Parathyroid adenoma (tissue), 2 donors: ENCODE results near the gene WDR45B.

ENCODE experiments used
- H2AFZ ChIP-seq: fragments of 300-600 bp; sonication (generic); one replicate; pipeline ENCODE4 v1.7.0; 2017; ENCODE audit warnings: antibody characterized with exemption, mild to moderate bottlenecking
- H3K27ac ChIP-seq: fragments of 300-600 bp; sonication (generic); one replicate; pipeline ENCODE4 v1.7.0; 2017
- H3K27me3 ChIP-seq: fragments of 300-600 bp; sonication (generic); one replicate; pipeline ENCODE4 v1.7.0; 2017; ENCODE audit warnings: low read length; ENCODE audit not compliant: control insufficient read depth, insufficient read depth
- H3K36me3 ChIP-seq: fragments of 300-600 bp; sonication (generic); one replicate; pipeline ENCODE4 v1.7.0; 2017; ENCODE audit warnings: low read length; ENCODE audit not compliant: control insufficient read depth, insufficient read depth
- H3K4me1 ChIP-seq: fragments of 300-600 bp; sonication (generic); one replicate; pipeline ENCODE4 v1.7.0; 2017; ENCODE audit warnings: control low read depth
- H3K4me2 ChIP-seq: fragments of 300-600 bp; sonication (generic); one replicate; pipeline ENCODE4 v1.7.0; 2017; ENCODE audit warnings: low read length
- H3K4me3 ChIP-seq: fragments of 300-600 bp; sonication (generic); one replicate; pipeline ENCODE4 v1.7.0; 2017; ENCODE audit warnings: low read depth, low read length
- H3K79me2 ChIP-seq: fragments of 300-600 bp; sonication (generic); one replicate; pipeline ENCODE4 v1.7.0; 2017; ENCODE audit warnings: control low read depth
- H3K9ac ChIP-seq: fragments of 300-600 bp; sonication (generic); one replicate; pipeline ENCODE4 v1.7.0; 2017; ENCODE audit warnings: mild to moderate bottlenecking
- H3K9me3 ChIP-seq: fragments of 300-600 bp; sonication (generic); one replicate; pipeline ENCODE4 v1.7.0; 2017; ENCODE audit warnings: low read length; ENCODE audit not compliant: control insufficient read depth
- TF ChIP-seq, protein P1 (sequence below): fragments of 300-600 bp; sonication (generic); IDR thresholded peaks from one replicate; pipeline ENCODE4 v1.7.0; 2017; ENCODE audit warnings: antibody characterized with exemption, mild to moderate bottlenecking
- donor health status: primary hyperparathyroidism.

Gene WDR45B

DNA sequence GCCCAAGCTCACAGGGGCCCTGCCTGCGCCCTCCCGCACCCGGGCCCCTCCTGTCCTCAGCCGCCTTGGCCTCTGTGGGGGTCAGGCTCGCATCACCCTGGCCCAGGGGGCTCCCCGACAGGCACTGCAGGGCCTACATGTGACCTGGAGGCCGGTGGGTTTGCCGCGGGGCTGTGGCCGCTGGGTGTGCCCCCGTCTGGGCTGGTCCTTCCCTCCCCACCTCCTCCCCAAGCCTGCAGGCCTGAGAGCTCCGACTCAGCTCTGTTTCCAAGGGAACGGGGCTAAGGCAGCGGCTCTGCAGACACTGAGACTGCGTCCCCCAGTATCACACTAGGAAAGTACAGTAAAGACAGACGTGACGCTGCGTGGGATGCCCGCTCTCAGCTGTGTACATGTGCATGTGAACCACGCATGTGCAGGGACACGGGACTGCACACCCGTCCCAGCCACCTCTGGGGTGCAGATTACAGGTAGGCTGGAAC lies 16.5 kb upstream of the WDR45B start:
- Histone ChIP-seq H3K4me3 (no peak overlapping the region), H3K79me2 (no peaks in the 10 kb centered on the region), H3K27me3 (no peaks in the 10 kb centered on the region), H3K4me2 (no peak overlapping the region), H3K9me3 (no peaks in the 10 kb centered on the region), H2AFZ (no peak overlapping the region), H3K9ac (no peak overlapping the region), H3K36me3 (no peaks in the 10 kb centered on the region), H3K4me1 (no peaks in the 10 kb centered on the region), H3K27ac (no peak overlapping the region)
- TF ChIP-seq, protein P1, sequence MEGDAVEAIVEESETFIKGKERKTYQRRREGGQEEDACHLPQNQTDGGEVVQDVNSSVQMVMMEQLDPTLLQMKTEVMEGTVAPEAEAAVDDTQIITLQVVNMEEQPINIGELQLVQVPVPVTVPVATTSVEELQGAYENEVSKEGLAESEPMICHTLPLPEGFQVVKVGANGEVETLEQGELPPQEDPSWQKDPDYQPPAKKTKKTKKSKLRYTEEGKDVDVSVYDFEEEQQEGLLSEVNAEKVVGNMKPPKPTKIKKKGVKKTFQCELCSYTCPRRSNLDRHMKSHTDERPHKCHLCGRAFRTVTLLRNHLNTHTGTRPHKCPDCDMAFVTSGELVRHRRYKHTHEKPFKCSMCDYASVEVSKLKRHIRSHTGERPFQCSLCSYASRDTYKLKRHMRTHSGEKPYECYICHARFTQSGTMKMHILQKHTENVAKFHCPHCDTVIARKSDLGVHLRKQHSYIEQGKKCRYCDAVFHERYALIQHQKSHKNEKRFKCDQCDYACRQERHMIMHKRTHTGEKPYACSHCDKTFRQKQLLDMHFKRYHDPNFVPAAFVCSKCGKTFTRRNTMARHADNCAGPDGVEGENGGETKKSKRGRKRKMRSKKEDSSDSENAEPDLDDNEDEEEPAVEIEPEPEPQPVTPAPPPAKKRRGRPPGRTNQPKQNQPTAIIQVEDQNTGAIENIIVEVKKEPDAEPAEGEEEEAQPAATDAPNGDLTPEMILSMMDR: no peak

DNA sequence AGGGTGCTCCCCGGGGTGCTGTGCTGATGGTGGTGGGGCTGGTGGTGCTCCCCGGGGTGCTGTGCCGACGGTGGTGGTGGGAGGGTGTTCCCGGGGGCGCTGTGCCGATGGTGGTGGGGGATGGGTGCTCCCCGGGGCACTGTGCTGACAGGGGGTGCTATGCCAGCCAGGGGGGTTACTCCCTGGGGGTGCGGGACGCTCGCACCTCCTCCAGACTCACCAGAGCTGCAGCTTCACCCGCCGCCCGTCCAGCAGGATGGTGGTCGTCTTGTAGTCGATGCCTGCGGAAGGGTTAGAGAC lies 16.0 kb upstream of the WDR45B start:
- Histone ChIP-seq H3K4me3 (no peak overlapping the region), H3K9me3 (no peaks in the 10 kb centered on the region), H3K27me3 (no peaks in the 10 kb centered on the region), H3K9ac (no peak overlapping the region), H3K27ac (no peak overlapping the region), H3K4me1 (no peaks in the 10 kb centered on the region), H3K4me2 (no peak overlapping the region), H3K36me3 (no peaks in the 10 kb centered on the region), H2AFZ (no peak overlapping the region), H3K79me2 (no peaks in the 10 kb centered on the region)
- TF ChIP-seq, protein P1: no peak

DNA sequence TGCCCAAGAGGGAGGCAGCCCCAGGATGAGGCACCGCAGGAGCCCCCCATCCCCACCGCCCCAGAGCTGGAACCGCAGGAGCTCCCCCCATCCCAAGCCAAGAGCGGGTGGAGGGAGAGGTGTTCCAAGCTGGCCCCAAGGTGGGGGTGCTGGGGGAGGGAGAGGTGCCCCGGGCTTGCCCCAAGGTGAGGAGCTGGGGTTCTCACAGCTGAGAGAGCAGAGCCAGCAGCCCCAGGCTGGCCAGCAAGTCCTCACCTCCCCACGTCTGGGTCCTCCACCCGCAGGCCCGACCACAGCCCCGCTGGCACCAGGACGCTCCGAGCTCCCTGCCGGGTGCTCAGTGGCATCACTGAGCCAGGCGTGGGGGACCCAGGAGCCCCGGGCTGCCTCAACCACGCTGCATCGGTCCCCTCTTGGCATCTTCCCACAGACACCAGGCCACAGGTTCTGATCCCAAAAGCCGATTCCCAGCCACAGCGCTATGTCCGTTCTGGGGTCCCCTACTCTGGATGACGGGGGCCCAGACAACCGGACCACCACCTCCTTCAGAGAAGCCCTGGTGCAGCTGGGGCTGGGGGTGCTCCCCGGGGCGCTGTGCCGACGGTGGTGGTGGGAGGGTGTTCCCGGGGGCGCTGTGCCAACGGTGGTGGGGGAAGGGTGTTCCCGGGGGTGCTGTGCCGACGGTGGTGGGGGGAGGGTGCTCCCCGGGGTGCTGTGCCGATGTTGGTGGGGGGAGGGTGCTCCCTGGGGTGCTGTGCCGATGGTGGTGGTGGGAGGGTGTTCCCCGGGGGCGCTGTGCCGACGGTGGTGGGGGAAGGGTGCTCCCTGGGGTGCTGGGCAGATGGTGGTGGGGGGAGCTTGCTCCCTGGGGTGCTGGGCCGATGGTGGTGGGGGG lies 15.4 kb upstream of the WDR45B start:
- no peak overlapping the region for H3K27ac ChIP-seq
- no peaks in the 10 kb centered on the region for H3K9me3 ChIP-seq
- TF ChIP-seq, protein P1: no peak
- no peak overlapping the region for H2AFZ ChIP-seq
- no peaks in the 10 kb centered on the region for H3K4me1 ChIP-seq
- no peaks in the 10 kb centered on the region for H3K36me3 ChIP-seq
- H3K4me3 ChIP-seq: no peak overlapping the region
- H3K4me2 ChIP-seq: no peak overlapping the region
- H3K9ac ChIP-seq: no peak overlapping the region
- no peaks in the 10 kb centered on the region for H3K79me2 ChIP-seq
- H3K27me3 ChIP-seq: no peaks in the 10 kb centered on the region

DNA sequence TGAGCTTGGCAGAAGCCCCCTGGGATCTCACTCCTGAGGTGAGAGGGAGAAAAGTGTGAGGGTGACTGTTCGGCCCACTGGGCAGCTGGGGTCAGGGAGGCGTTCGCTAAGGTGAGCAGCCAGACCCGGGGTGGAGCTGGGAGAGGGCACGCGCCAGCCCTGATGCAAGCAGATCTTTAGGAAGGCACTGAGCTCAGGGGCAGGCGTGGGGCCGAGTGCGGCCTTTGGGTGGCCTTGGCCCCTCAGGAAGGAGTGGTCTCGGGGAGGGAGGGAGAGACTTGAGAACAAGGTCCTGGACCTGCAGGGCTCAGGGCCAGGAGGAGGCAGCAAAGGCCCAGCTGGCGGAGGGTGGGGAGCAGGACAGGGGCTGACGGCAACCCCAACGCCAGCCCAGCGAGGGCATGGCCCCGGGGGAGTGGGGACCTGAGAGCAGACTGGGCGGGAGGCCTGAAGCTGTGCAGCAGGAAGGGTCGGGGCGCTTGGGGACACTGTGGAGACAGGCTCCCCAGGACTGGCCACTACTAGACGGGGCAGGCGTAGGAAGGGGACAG lies 14.5 kb upstream of the WDR45B start:
- Histone ChIP-seq H3K9me3 (no peaks in the 10 kb centered on the region), H3K27ac (no peak overlapping the region), H3K36me3 (no peaks in the 10 kb centered on the region), H3K27me3 (no peaks in the 10 kb centered on the region), H3K4me3 (no peak overlapping the region), H2AFZ (no peak overlapping the region), H3K9ac (no peak overlapping the region), H3K4me2 (no peak overlapping the region), H3K79me2 (no peaks in the 10 kb centered on the region), H3K4me1 (no peaks in the 10 kb centered on the region)
- TF ChIP-seq, protein P1: no peak
